HPDE6-E6E7 (cell line): Measurements from ENCODE around the gene TNPO1.
A peak's percentile ranks its signal among the peaks of the same experiment; 100 is the strongest.
"Not testable (repeated sequence)": the region's sequence is repeated elsewhere in the genome, so short reads cannot be mapped to it uniquely, and the experiment has no call there.

ENCODE experiments used
- DNase-seq: peaks from one replicate; pipeline ENCODE4 v3.0.0; 2011; ENCODE audit warnings: missing footprints; ENCODE audit errors: extremely low spot score

TNPO1 gene

GRCh38 chr5:72934953-72935725 is 118.7 kb downstream of the TNPO1 start:
- not testable (repeated sequence) for DNase-seq

GRCh38 chr5:72936893-72937292 is 120.4 kb downstream of the TNPO1 start:
- DNase-seq: no peak

DNA sequence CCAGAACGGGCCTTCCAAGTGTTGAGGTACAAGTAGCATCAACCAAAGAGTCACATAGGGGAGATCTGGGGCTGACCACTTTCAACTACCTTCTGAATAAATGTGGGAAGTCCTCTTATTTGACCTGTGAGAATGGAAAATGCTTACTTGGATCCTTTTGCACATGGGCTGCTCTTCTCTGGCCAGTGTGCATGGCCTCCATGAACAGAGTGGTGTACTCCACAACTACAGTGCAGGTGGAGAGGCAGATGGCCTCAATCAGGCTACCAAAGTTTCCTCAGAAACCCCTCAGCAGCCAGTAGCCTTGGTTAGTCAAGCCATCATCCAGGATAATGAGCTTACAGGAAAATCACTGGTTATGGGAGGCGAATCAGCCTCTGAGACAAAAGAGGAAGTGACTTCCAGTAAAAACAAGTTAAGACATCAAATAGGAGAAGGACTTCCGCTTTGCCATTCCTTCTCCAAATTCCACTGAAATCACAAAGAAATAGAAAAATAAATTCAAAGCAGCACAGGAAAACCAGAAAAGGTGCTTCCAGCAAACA is 121.1 kb downstream of the TNPO1 start:
- DNase-seq: no peak

DNA sequence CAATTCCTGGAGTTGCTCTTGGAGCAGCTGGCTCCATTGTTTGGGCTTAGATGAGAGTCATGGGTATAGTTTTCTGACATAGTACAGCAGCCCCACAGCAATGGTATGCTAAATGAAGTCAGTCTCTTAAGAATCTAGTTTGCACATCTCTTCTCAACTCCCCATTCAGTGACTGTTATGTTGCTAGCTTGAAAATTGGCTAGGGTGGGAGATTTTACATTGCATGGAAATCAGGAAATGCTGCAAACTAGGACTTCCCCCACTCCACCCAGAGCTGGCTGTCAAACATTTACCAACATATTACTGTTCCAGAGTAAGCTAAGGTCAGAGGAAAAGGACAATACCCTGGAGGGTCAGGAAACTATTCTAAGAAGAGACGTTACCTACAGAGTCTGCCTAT is 121.7 kb downstream of the TNPO1 start:
- DNase-seq: no peak

DNA sequence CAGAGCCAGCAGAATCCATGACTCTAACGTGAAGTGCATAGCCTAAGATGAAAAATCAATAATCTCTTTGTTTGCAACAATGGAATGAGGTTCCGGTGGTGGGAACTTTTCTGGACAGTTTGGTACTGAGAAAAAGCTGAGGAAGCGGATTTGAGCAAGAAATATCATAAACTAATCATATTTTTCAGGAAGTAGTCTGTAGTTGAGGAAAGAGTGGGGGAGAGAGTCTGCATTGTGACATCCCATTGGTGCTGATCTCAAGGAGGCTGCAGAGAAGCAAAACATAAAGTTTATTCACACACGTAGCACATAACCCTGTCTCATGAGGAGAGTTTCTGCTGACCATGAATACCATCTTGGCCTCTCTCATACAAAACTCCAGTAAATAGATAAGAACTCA is 123.6 kb downstream of the TNPO1 start:
- DNase-seq: no peak

- no peak for DNase-seq
Observed at GRCh38 chr5:72943307-72943706, 126.8 kb downstream of the TNPO1 start.

GRCh38 chr5:72947498-72947897 is 131.0 kb downstream of the TNPO1 start:
- no peak for DNase-seq

- DNase-seq: no peak
Observed at GRCh38 chr5:72949481-72949880, 133.0 kb downstream of the TNPO1 start.

GRCh38 chr5:72951671-72952468 is 135.4 kb downstream of the TNPO1 start:
- peak; percentile 84 for DNase-seq

DNA sequence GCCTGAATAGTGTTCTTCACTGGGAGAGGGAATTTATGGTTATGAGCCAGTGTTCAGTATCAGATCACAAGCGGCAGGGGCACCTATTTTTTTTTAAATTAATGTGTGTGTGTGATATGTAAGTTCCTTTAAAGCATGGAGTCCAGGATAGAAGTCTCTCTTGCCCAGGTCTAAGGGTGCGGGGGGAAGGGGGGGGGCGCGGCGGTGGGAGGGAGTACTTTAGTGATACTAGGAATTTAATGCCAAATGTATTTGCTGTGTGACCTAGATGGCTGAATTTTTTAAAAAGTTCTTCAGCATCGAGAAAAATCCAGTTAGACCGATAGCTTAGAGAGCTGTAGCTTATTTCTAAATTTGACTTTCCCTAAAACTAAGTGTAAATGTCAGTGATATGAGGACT is 137.9 kb downstream of the TNPO1 start:
- DNase-seq: no peak

DNA sequence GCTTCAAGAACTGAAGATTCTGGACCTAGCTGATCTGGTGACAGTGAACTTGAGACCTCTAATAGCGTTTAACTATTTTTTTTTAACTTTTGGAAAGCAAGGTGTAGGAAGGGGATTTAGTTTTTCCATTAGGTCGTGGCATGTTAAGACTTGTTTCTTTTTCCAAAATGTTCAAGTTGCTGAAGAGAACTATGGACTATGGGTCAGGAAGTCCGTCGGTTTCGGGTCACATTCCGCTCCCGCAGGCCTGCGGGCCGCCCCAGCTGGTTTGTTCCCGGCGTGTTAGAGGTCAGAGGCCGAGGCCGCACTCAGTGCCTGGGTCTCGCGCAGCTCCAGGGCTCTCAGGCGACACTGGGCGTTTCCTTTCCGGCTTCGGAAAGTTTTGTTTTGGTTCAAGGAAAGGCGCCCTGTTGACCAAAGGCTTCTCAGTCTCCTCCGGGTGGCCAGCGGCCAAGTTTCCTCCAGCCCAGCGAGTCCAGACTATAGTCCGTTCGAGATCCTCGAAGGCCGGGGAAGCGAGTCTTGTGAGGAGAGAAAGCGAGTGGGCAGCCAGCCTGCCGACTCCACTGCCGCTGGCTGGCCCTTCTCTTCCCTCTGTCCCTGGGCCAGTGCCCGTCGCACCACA is 138.8 kb downstream of the TNPO1 start:
- no peak for DNase-seq

GRCh38 chr5:72955768-72956323 is 139.4 kb downstream of the TNPO1 start, which contains the start of gene FCHO2:
Gene FCHO2, plus strand, starts transcription at chr5:72956041. Its CDS starts 56 bp downstream, at chr5:72956097.
- DNase-seq: peak; percentile 97

- DNase-seq: no peak
Observed at GRCh38 chr5:72956324-72957140, 140.1 kb downstream of the TNPO1 start.

GRCh38 chr5:72957337-72957736 is 140.9 kb downstream of the TNPO1 start:
- no peak for DNase-seq

DNA sequence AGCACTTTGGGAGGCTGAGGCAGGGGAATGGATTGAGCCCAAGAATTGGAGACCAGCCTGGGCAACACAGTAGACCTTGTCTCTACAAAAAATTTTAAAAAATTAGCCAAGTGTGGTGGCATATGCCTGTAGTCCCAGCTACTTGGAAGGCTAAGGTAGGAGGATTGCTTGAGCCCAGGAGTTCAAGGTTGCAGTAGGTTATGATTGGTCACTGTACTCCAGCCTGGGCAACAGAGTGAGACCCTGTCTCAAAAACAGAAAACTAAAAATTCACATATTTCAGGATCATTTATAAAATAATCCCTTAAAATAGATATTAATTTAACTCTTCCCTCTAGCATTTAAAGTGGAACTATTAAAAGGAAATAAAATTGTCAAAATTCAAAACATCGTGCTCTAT is 142.8 kb downstream of the TNPO1 start:
- no peak for DNase-seq
